ENCODE data around the gene ZNF487.
"Not testable (repeated sequence)": the region's sequence is repeated elsewhere in the genome, so short reads cannot be mapped to it uniquely, and the experiment has no call there.

The ZNF487 gene

GRCh38 chr10:43390759-43391158 is 46.2 kb upstream of the ZNF487 start:
- no peak overlapping the region for H3K27ac ChIP-seq (replicated peaks)
- H3K4me3 ChIP-seq (replicated peaks; ENCODE audit: insufficient read depth, low read length): no peak overlapping the region
- peak in 1 of 2 experiments; percentile 42 for DNase-seq (ENCODE audit: low read depth in 1 of 2, low spot score in 1 of 2)
- no peaks in the 10 kb centered on the region for H3K27me3 ChIP-seq (ENCODE audit: insufficient read depth, poor library complexity, severe bottlenecking)
- no peak for TF ChIP-seq SPI1 (IDR thresholded peaks at IDR 0.05; ENCODE audit: borderline replicate concordance, low read depth)
- TF ChIP-seq POLR2AphosphoS5 (IDR thresholded peaks at IDR 0.05; ENCODE audit: low read depth): no peak

GRCh38 chr10:43391496-43391895 is 45.4 kb upstream of the ZNF487 start:
- DNase-seq (ENCODE audit: low read depth in 1 of 2, low spot score in 1 of 2): peak in 1 of 2 experiments; percentile 32
- Histone ChIP-seq H3K4me3 (replicated peaks; ENCODE audit: insufficient read depth, low read length) (no peak overlapping the region), H3K27me3 (ENCODE audit: insufficient read depth, poor library complexity, severe bottlenecking) (no peaks in the 10 kb centered on the region), H3K27ac (replicated peaks) (no peak overlapping the region)
- no peak for TF ChIP-seq GABPA (IDR thresholded peaks at IDR 0.05; ENCODE audit: low read depth)
- TF ChIP-seq CTCF (IDR thresholded peaks at IDR 0.05; ENCODE audit: insufficient read depth, low read length): no peak

GRCh38 chr10:43392748-43393147 is 44.2 kb upstream of the ZNF487 start:
- DNase-seq (ENCODE audit: low read depth in 1 of 2, low spot score in 1 of 2): peak in 1 of 2 experiments; percentile 25
- H3K27ac ChIP-seq (replicated peaks): no peak overlapping the region
- TF ChIP-seq GABPA (IDR thresholded peaks at IDR 0.05; ENCODE audit: low read depth) (no peak), SPI1 (IDR thresholded peaks at IDR 0.05; ENCODE audit: borderline replicate concordance, low read depth) (no peak), REST (IDR thresholded peaks at IDR 0.05; ENCODE audit: insufficient replicate concordance, low read depth) (no peak), CTCF (IDR thresholded peaks at IDR 0.05; ENCODE audit: insufficient read depth, low read length) (no peak), POLR2AphosphoS5 (IDR thresholded peaks at IDR 0.05; ENCODE audit: low read depth) (no peak)
- H3K27me3 ChIP-seq (ENCODE audit: insufficient read depth, poor library complexity, severe bottlenecking): no peaks in the 10 kb centered on the region
- no peak overlapping the region for H3K4me3 ChIP-seq (replicated peaks; ENCODE audit: insufficient read depth, low read length)

GRCh38 chr10:43393186-43393585 is 43.7 kb upstream of the ZNF487 start:
- DNase-seq (ENCODE audit: low read depth in 1 of 2, low spot score in 1 of 2); H3K27me3 ChIP-seq (ENCODE audit: insufficient read depth, poor library complexity, severe bottlenecking); H3K4me3 ChIP-seq (replicated peaks; ENCODE audit: insufficient read depth, low read length): not testable (repeated sequence)
- peak overlapping the region; percentile 96 for H3K27ac ChIP-seq (replicated peaks)

GRCh38 chr10:43393606-43394360 is 43.1 kb upstream of the ZNF487 start:
- TF ChIP-seq SPI1 (IDR thresholded peaks at IDR 0.05; ENCODE audit: borderline replicate concordance, low read depth): peak; percentile 94
- no peak for TF ChIP-seq GABPA (IDR thresholded peaks at IDR 0.05; ENCODE audit: low read depth)
- H3K27me3 ChIP-seq (ENCODE audit: insufficient read depth, poor library complexity, severe bottlenecking): no peaks in the 10 kb centered on the region
- DNase-seq (ENCODE audit: low read depth in 1 of 2, low spot score in 1 of 2): peak; percentile 65 to 72
- peak overlapping the region; percentile 96 for H3K27ac ChIP-seq (replicated peaks)
- H3K4me3 ChIP-seq (replicated peaks; ENCODE audit: insufficient read depth, low read length): no peak overlapping the region

DNA sequence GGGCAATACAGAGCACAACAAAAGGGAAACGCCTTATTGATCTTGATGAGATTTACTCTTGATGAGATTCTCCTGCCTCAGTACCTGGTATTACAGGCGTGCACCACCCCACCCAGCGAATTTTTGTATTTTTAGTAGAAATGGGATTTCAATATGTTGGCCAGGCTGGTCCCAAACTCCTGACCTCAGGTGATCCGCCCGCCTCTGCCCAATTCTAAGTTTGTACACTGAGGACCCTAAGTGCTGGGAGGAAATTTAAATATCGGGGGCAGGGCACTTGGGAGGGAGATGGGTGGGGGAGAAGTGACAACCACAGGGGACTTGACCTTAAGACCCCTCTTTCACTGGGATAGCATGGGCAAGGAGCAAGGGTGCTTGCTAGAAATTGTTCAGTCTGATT is 42.0 kb upstream of the ZNF487 start:
- H3K27ac ChIP-seq (replicated peaks): peak overlapping the region; percentile 96
- DNase-seq (ENCODE audit: low read depth in 1 of 2, low spot score in 1 of 2): no peak
- H3K4me3 ChIP-seq (replicated peaks; ENCODE audit: insufficient read depth, low read length): peak overlapping the region; percentile 66
- no peaks in the 10 kb centered on the region for H3K27me3 ChIP-seq (ENCODE audit: insufficient read depth, poor library complexity, severe bottlenecking)
- TF ChIP-seq GABPA (IDR thresholded peaks at IDR 0.05; ENCODE audit: low read depth): no peak
- TF ChIP-seq POLR2AphosphoS5 (IDR thresholded peaks at IDR 0.05; ENCODE audit: low read depth): no peak
- TF ChIP-seq REST (IDR thresholded peaks at IDR 0.05; ENCODE audit: insufficient replicate concordance, low read depth): no peak
- TF ChIP-seq CTCF (IDR thresholded peaks at IDR 0.05; ENCODE audit: insufficient read depth, low read length): no peak
- no peak for TF ChIP-seq SPI1 (IDR thresholded peaks at IDR 0.05; ENCODE audit: borderline replicate concordance, low read depth)
